IPS-18a (cell line): ENCODE measurements around the gene PRODH.
"Not testable (repeated sequence)": the region's sequence is repeated elsewhere in the genome, so short reads cannot be mapped to it uniquely, and the experiment has no call there.

Experiments used
- H3K27ac ChIP-seq: one replicate; pipeline ENCODE4 v1.5.1; 2013; ENCODE audit warnings: low read length
- H3K27me3 ChIP-seq: one replicate; pipeline ENCODE4 v1.6.1; 2013; ENCODE audit warnings: mild to moderate bottlenecking, low read length; ENCODE audit not compliant: control insufficient read depth, insufficient read depth
- H3K36me3 ChIP-seq: one replicate; pipeline ENCODE4 v1.6.1; 2013; ENCODE audit warnings: low read depth, low read length; ENCODE audit not compliant: control insufficient read depth
- H3K4me1 ChIP-seq: one replicate; pipeline ENCODE4 v1.6.1; 2013; ENCODE audit warnings: low read depth, low read length; ENCODE audit not compliant: control insufficient read depth
- H3K4me3 ChIP-seq: one replicate; pipeline ENCODE4 v1.5.1; 2013; ENCODE audit warnings: low read length
- H3K9ac ChIP-seq: one replicate; pipeline ENCODE4 v1.6.1; 2013; ENCODE audit warnings: mild to moderate bottlenecking, low read length, moderate library complexity
- H3K9me3 ChIP-seq: one replicate; pipeline ENCODE4 v1.6.1; 2013; ENCODE audit warnings: low read depth, low read length; ENCODE audit not compliant: control insufficient read depth

PRODH gene

GRCh38 chr22:18938691-18939090 lies 2.6 kb upstream of the PRODH start:
- not testable (repeated sequence) for H3K27me3 ChIP-seq, H3K9ac ChIP-seq, H3K4me1 ChIP-seq, H3K9me3 ChIP-seq, H3K27ac ChIP-seq, H3K4me3 ChIP-seq, H3K36me3 ChIP-seq

- H3K4me3 ChIP-seq, H3K27ac ChIP-seq, H3K36me3 ChIP-seq: not testable (repeated sequence)
Measured at GRCh38 chr22:18934688-18935087, 1.4 kb downstream of the PRODH start.

GRCh38 chr22:18933914-18934313 lies 2.2 kb downstream of the PRODH start:
- H3K27ac ChIP-seq: no peak overlapping the region
- H3K36me3 ChIP-seq: no peaks in the 10 kb centered on the region
- H3K27me3 ChIP-seq: no peaks in the 10 kb centered on the region
- no peaks in the 10 kb centered on the region for H3K9me3 ChIP-seq
- no peak overlapping the region for H3K4me3 ChIP-seq
- H3K9ac ChIP-seq: no peak overlapping the region
- H3K4me1 ChIP-seq: no peaks in the 10 kb centered on the region

More at GRCh38 chr22:18934688-18935087, 1.4 kb downstream of the PRODH start:
- not testable (repeated sequence) for H3K27me3 ChIP-seq, H3K9ac ChIP-seq, H3K4me1 ChIP-seq, H3K9me3 ChIP-seq

GRCh38 chr22:18931905-18932652 lies 4.0 kb downstream of the PRODH start:
- Histone ChIP-seq H3K27ac (no peak overlapping the region), H3K4me1 (no peaks in the 10 kb centered on the region), H3K36me3 (no peaks in the 10 kb centered on the region), H3K4me3 (no peak overlapping the region), H3K9ac (no peak overlapping the region), H3K9me3 (no peaks in the 10 kb centered on the region), H3K27me3 (no peaks in the 10 kb centered on the region)

GRCh38 chr22:18929459-18929858 lies 6.6 kb downstream of the PRODH start:
- H3K27ac ChIP-seq: no peak overlapping the region
- H3K4me1 ChIP-seq: no peaks in the 10 kb centered on the region
- H3K27me3 ChIP-seq: no peaks in the 10 kb centered on the region
- H3K36me3 ChIP-seq: no peaks in the 10 kb centered on the region
- H3K4me3 ChIP-seq: no peak overlapping the region
- no peak overlapping the region for H3K9ac ChIP-seq
- no peaks in the 10 kb centered on the region for H3K9me3 ChIP-seq

- Histone ChIP-seq H3K27me3 (no peaks in the 10 kb centered on the region), H3K9me3 (no peaks in the 10 kb centered on the region), H3K27ac (no peak overlapping the region), H3K4me1 (no peaks in the 10 kb centered on the region), H3K9ac (no peak overlapping the region), H3K36me3 (no peaks in the 10 kb centered on the region), H3K4me3 (no peak overlapping the region)
Measured at GRCh38 chr22:18927573-18927972, 8.5 kb downstream of the PRODH start.

- H3K36me3 ChIP-seq: no peaks in the 10 kb centered on the region
- no peaks in the 10 kb centered on the region for H3K27me3 ChIP-seq
- H3K9ac ChIP-seq: no peak overlapping the region
- no peaks in the 10 kb centered on the region for H3K4me1 ChIP-seq
- no peak overlapping the region for H3K4me3 ChIP-seq
- H3K27ac ChIP-seq: no peak overlapping the region
- no peaks in the 10 kb centered on the region for H3K9me3 ChIP-seq
Measured at GRCh38 chr22:18927020-18927419, 9.1 kb downstream of the PRODH start.

GRCh38 chr22:18925368-18926064 lies 10.6 kb downstream of the PRODH start:
- Histone ChIP-seq H3K9ac (no peak overlapping the region), H3K27me3 (no peaks in the 10 kb centered on the region), H3K9me3 (no peaks in the 10 kb centered on the region), H3K36me3 (no peaks in the 10 kb centered on the region), H3K4me1 (no peaks in the 10 kb centered on the region), H3K27ac (no peak overlapping the region), H3K4me3 (no peak overlapping the region)

GRCh38 chr22:18920257-18920902 lies 15.7 kb downstream of the PRODH start:
- H3K4me3 ChIP-seq, H3K9me3 ChIP-seq, H3K4me1 ChIP-seq, H3K9ac ChIP-seq, H3K27me3 ChIP-seq, H3K36me3 ChIP-seq, H3K27ac ChIP-seq: not testable (repeated sequence)

- H3K9me3 ChIP-seq, H3K27ac ChIP-seq, H3K27me3 ChIP-seq, H3K36me3 ChIP-seq, H3K9ac ChIP-seq, H3K4me1 ChIP-seq, H3K4me3 ChIP-seq: not testable (repeated sequence)
Measured at GRCh38 chr22:18917818-18918217, 18.3 kb downstream of the PRODH start.

GRCh38 chr22:18915550-18915949 lies 20.5 kb downstream of the PRODH start:
- H3K27me3 ChIP-seq, H3K9ac ChIP-seq, H3K9me3 ChIP-seq, H3K27ac ChIP-seq, H3K4me3 ChIP-seq, H3K36me3 ChIP-seq, H3K4me1 ChIP-seq: not testable (repeated sequence)

- not testable (repeated sequence) for H3K9ac ChIP-seq, H3K4me1 ChIP-seq, H3K27ac ChIP-seq, H3K4me3 ChIP-seq, H3K36me3 ChIP-seq, H3K9me3 ChIP-seq, H3K27me3 ChIP-seq
Measured at GRCh38 chr22:18914558-18914957, 21.5 kb downstream of the PRODH start.
